Mucosa of rectum (tissue), 2 donors: ENCODE data around the gene ISG20L2.

Experiments
- H3K27ac ChIP-seq, 2 donors: one replicate each; pipeline ENCODE4 v1.7.0; 2013; ENCODE audit warnings: inconsistent platforms in 2 of 2, low read depth in 2 of 2, low read length in 2 of 2
- H3K27me3 ChIP-seq, 2 donors: one replicate each; pipeline ENCODE4 v1.7.0; 2013; ENCODE audit warnings: low read length in 2 of 2; ENCODE audit not compliant: control insufficient read depth in 2 of 2, insufficient read depth in 2 of 2
- H3K36me3 ChIP-seq, 2 donors: one replicate each; pipeline ENCODE4 v1.7.0; 2013; ENCODE audit warnings: low read length in 2 of 2; ENCODE audit not compliant: control insufficient read depth in 2 of 2, insufficient read depth in 2 of 2
- H3K4me1 ChIP-seq, 2 donors: one replicate each; pipeline ENCODE4 v1.7.0; 2013; ENCODE audit warnings: low read length in 2 of 2, mild to moderate bottlenecking in 1 of 2; ENCODE audit not compliant: control insufficient read depth in 2 of 2, insufficient read depth in 2 of 2
- H3K4me3 ChIP-seq, 2 donors: one replicate each; pipeline ENCODE4 v1.7.0; 2013; ENCODE audit warnings: low read length in 2 of 2
- H3K9ac ChIP-seq, 2 donors: one replicate each; pipeline ENCODE4 v1.7.0; 2013; ENCODE audit warnings: low read length in 2 of 2, low read depth in 1 of 2, mild to moderate bottlenecking in 1 of 2
- H3K9me3 ChIP-seq, 2 donors: one replicate each; pipeline ENCODE4 v1.7.0; 2013; ENCODE audit warnings: low read length in 2 of 2; ENCODE audit not compliant: control insufficient read depth in 2 of 2
- donor health status: healthy.
- donor health status: Normal muscosa, but diverticular disease.

ISG20L2 gene

GRCh38 chr1:156707417-156708217 is 20.9 kb downstream of the ISG20L2 start:
- Histone ChIP-seq H3K27ac (no peak overlapping the region), H3K9ac (no peak overlapping the region), H3K36me3 (no peaks in the 10 kb centered on the region), H3K27me3 (peaks cover 20% of the 10 kb centered on the region in 2 donors), H3K9me3 (no peaks in the 10 kb centered on the region), H3K4me1 (peaks cover 23 to 26% of the 10 kb centered on the region in 2 donors), H3K4me3 (no peak overlapping the region)

- H3K27ac ChIP-seq = peak overlapping the region; percentile 53 to 63
- peaks cover 23 to 26% of the 10 kb centered on the region in 2 donors for H3K4me1 ChIP-seq
- H3K9me3 ChIP-seq = no peaks in the 10 kb centered on the region
- peak overlapping the region; percentile 66 for H3K4me3 ChIP-seq
- H3K36me3 ChIP-seq = no peaks in the 10 kb centered on the region
- peaks cover 20% of the 10 kb centered on the region in 2 donors for H3K27me3 ChIP-seq
- H3K9ac ChIP-seq = peak overlapping the region; percentile 26 to 57
These were observed 21.7 kb downstream of the ISG20L2 start for GRCh38 chr1:156706657-156707416.

DNA sequence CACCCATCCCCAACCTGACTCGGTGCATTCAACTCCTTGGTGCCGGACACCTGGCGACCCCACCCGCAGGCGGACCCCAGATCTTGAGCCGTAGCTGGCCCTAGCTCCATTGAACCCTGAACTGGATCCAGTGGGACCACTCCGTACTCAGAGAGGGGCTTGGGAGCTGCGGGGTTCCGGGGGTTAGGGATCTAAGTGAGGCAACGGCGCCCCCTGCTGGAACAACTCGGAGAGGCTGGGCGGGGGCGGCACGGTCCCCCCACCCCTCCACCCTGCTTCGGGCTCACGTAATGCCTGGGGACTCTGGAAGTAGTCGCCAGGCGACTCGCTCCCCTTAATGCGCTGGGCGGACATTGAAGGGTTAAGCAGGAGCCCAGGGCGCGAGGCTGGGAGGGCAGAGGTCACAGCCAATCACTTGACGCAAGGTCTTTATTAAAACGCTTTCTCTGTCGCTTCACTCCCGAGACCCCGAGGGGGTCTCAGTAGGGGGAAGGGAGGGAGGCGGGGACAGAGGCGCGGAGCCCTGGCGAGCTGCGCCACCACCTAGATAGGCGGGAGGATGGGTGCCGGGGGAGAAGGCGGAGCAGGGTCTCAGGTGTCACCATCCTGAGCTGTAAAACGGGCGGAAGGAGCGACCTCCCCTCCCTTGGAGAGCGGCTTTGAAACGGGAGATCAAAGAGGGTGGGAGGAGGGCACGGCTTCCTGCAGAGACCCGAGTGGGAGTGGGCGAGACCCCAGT is 22.5 kb downstream of the ISG20L2 start:
- Histone ChIP-seq H3K4me3 (peak overlapping the region; percentile 66), H3K36me3 (no peaks in the 10 kb centered on the region), H3K9me3 (no peaks in the 10 kb centered on the region), H3K27ac (peak overlapping the region; percentile 53 to 63), H3K27me3 (peaks cover 20 to 23% of the 10 kb centered on the region in 2 donors), H3K9ac (peak overlapping the region; percentile 32 to 57), H3K4me1 (peaks cover 23 to 26% of the 10 kb centered on the region in 2 donors)

DNA sequence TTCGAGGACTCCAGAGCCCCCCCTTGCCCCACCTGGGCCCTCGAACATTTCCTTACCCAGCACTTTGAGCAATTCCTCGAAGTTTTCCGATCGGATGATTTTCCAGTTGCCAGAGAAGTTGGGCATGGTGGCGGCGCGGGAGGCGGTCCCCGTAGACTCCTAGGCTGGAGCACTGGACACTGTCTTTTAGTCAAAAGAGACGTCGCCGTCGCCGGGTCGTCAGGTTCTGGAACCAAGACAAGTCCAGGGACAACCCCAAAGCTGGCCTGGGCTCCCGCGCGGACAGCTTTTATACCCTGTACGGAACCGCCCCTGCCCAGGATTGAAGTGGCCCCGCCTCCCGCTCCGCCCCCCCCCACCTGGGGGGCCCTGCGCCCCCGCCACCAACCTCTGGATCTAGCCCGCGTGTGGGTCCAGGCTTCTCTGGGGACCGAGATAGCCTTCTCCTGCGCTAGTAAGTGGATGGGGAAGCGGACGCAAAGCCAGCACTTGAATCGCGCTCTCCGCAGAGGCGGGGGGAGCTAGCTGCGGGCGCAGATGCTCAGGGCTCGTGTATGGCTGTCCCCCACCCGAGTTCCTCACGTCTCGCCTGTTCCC is 23.1 kb downstream of the ISG20L2 start, which contains the start of gene CRABP2:
CRABP2 (minus strand) TSS at position 263 of the 597 bp plus-strand sequence; CDS start at position 126, 137 bp downstream.
- H3K36me3 ChIP-seq = no peaks in the 10 kb centered on the region
- H3K9me3 ChIP-seq = no peaks in the 10 kb centered on the region
- H3K4me1 ChIP-seq = peaks cover 23 to 26% of the 10 kb centered on the region in 2 donors
- peaks cover 20 to 24% of the 10 kb centered on the region in 2 donors for H3K27me3 ChIP-seq
- peak within 1 kb of the TSS; percentile 66 for H3K4me3 ChIP-seq
- peak within 1 kb of the TSS; percentile 53 to 63 for H3K27ac ChIP-seq
- peak within 1 kb of the TSS; percentile 32 to 57 for H3K9ac ChIP-seq

DNA sequence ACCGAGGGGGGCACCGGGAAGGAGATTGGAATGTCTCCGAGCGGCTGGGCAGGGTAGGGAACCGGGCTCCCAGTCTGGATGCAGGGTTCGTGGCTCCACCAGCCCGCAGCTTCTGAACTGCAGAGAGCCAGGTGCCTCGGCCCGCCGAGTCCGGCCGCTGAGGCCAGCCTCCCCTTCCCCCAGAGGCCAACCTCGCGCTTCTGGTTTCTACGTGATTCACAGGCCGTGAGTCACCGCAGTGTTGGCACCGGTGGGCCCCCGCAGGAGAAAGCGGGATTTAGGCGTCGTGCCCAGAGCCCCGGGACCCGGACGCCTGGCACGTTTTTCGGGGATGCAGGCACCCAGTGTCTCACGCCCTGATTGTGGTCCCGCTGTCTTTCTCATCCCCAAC is 23.6 kb downstream of the ISG20L2 start:
- H3K27me3 ChIP-seq = peaks cover 20 to 24% of the 10 kb centered on the region in 2 donors
- no peak overlapping the region for H3K27ac ChIP-seq
- H3K36me3 ChIP-seq = no peaks in the 10 kb centered on the region
- H3K9me3 ChIP-seq = no peaks in the 10 kb centered on the region
- peak overlapping the region in 1 of 2 donors; percentile 25 for H3K9ac ChIP-seq
- peak overlapping the region; percentile 38 to 44 for H3K4me3 ChIP-seq
- peaks cover 20 to 21% of the 10 kb centered on the region in 2 donors for H3K4me1 ChIP-seq

GRCh38 chr1:156704166-156704711 is 24.3 kb downstream of the ISG20L2 start:
- H3K27ac ChIP-seq = no peak overlapping the region
- H3K9me3 ChIP-seq = no peaks in the 10 kb centered on the region
- H3K9ac ChIP-seq = no peak overlapping the region
- H3K4me1 ChIP-seq = peaks cover 18 to 20% of the 10 kb centered on the region in 2 donors
- peaks cover 20 to 24% of the 10 kb centered on the region in 2 donors for H3K27me3 ChIP-seq
- H3K4me3 ChIP-seq = no peak overlapping the region
- no peaks in the 10 kb centered on the region for H3K36me3 ChIP-seq

DNA sequence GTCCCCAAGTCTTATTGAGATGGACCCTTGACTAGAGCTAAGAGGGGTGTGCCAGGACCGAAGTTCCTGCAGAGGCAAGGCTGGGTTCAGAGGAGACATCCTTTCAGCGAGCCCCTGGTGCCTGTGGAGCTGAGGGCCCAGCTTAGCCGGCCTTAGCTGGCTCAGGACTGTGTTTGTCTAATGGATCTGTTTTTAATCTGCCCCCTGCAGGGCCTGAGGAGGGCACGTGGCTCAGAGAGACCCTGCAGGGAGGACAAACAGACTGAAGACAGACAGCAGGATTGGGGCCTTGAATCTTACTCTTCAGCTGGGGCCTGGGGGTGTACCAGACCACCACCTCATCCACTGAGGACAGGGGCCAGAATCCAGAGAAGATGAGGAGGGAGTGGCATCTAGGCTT is 24.8 kb downstream of the ISG20L2 start:
- H3K4me3 ChIP-seq = no peak overlapping the region
- no peaks in the 10 kb centered on the region for H3K36me3 ChIP-seq
- peaks cover 18 to 20% of the 10 kb centered on the region in 2 donors for H3K4me1 ChIP-seq
- peaks cover 20 to 24% of the 10 kb centered on the region in 2 donors for H3K27me3 ChIP-seq
- no peak overlapping the region for H3K9ac ChIP-seq
- no peak overlapping the region for H3K27ac ChIP-seq
- H3K9me3 ChIP-seq = no peaks in the 10 kb centered on the region

GRCh38 chr1:156703336-156703735 is 25.2 kb downstream of the ISG20L2 start:
- Histone ChIP-seq H3K9me3 (no peaks in the 10 kb centered on the region), H3K4me1 (peaks cover 18 to 20% of the 10 kb centered on the region in 2 donors), H3K9ac (no peak overlapping the region), H3K4me3 (no peak overlapping the region), H3K27me3 (peaks cover 20 to 24% of the 10 kb centered on the region in 2 donors), H3K36me3 (no peaks in the 10 kb centered on the region), H3K27ac (no peak overlapping the region)

GRCh38 chr1:156700736-156701531 is 27.6 kb downstream of the ISG20L2 start:
- H3K27ac ChIP-seq = no peak overlapping the region
- H3K4me3 ChIP-seq = no peak overlapping the region
- peaks cover 17 to 24% of the 10 kb centered on the region in 2 donors for H3K27me3 ChIP-seq
- no peaks in the 10 kb centered on the region for H3K36me3 ChIP-seq
- H3K9ac ChIP-seq = no peak overlapping the region
- H3K4me1 ChIP-seq = peaks cover 10 to 11% of the 10 kb centered on the region in 2 donors
- no peaks in the 10 kb centered on the region for H3K9me3 ChIP-seq
